DMS53 (cell line): Measurements from ENCODE around the gene KDM7A.
"Not testable (repeated sequence)": the region's sequence is repeated elsewhere in the genome, so short reads cannot be mapped to it uniquely, and the experiment has no call there.

Experiments used
- DNase-seq: peaks from one replicate; lab custom pipeline; 2025; lab: John Stamatoyannopoulos, UW

The KDM7A gene

DNA sequence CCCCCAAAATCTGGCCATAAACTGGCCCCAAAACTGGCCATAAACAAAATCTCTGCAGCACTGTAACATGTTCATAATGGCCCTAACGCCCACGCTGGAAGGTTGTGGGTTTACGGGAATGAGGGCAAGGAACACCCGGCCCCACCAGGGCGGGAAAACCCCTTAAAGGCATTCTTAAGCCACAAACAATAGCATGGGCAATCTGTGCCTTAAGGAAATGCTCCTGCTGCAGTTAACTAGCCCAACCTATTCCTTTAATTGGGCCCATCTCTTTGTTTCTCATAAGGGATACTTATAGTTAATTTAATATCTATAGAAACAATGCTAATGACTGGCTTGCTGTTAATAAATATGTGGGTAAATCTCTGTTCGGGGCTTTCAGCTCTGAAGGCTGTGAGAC, 26.2 kb upstream of the KDM7A start:
- DNase-seq = not testable (repeated sequence)

DNA sequence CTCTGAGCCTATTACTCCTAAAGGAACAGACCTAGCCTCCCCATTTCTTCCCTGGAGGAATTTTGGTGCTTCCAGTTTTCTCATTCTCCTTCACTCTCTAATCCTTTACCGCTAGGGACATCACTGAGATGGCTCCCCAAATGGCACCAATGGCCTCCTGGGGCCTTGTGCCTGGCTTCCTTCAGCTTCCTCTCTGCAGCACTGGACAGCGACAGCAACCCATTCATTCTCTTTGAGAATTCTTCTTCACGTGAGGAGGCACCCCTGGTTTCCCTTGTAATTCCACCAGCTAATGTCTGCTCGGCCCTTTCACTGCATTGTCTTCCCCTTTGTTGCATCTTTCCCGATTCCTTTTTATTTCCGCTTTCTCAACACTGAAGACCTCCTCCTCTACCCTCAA, 24.6 kb upstream of the KDM7A start:
- no peak for DNase-seq

DNA sequence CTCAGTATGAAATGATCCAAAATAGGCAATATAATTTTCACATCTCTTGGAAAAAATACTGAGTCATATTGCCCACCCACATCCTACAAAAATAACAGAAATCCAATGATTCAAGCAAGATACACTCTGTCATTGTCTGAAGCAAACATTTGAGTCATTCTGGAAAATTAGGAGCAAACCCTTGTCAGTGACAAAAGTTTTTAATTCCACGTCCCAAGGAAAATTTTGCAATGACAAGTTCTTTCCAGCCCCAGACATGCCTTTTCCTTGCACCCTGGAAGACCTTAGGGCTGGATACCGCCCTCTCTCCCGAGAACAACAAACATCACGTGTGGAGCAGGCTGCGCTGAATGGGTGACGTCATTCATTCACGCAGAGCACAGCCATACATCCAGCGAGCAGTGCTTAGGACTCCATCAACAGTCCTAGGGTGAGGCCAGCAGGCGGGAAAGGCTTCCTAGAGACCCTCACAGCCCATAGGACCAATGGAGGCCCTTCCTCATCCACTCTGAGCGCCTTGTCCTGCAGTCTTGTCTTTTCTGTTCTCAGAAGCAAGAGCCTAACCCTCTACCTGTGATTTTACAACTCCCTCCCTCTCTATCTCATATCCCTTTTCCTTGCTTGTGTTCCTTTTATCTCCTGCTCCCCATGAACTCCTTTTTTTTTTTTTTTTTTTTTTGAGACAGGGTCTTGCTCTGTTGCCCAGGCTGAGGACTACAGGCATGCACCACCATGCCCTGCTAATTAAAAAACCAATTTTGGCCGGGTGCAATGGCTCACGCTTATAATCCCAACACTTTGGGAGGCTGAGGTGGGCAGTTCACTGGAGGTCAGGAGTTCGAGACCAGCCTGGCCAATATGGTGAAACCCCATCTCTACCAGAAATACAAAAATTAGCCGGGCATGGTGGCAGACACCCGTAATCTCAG, 23.5 kb upstream of the KDM7A start:
- DNase-seq = peak; percentile 94

DNA sequence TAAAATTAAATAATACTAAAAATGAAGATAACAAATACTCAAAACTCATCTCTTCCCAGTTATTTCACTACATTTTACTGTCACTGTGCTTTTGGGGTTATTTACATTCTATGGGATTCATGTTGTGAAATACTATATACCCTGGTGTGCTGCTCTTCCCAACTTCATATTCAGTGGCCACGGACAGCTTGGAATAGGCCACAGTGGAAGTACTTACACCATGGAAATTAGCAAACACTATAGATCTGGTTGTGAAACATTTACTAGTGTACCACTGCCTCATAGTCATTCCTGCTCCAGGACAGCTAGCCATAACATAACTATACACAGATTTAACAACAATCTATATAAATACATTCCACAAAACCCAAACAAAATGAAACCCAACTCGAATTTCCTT, 21.2 kb upstream of the KDM7A start:
- no peak for DNase-seq

DNA sequence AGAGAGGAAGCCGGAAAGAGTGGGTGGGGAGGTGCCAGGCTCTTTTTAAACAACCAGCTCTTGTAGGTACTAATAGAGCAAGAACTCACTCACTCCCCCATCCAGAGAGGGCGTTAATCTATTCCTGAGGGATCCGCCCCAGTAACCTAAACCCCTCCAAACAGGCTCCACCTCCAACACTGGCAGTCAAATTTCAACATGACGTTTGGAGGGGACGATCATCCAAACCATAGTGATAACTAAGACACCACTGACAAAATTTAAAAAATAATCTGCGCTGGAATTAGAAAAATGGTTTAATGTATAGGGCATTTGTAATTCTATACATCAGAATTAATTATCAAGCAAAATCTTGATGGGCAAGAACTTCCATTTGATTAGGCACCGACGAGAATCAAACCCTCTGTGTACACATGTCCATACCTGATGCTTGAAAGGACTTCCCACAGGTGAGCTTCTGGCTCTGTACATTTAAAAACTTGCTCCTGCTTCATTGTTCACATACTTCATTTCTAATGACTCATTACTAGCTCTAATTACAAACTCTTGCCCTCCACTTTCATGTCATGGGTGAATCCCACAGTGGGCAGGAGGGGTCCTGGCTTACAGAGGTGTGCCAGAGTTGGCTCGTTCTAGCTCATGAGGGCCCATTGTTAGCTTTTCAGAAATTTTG, 20.6 kb upstream of the KDM7A start:
- no peak for DNase-seq

DNA sequence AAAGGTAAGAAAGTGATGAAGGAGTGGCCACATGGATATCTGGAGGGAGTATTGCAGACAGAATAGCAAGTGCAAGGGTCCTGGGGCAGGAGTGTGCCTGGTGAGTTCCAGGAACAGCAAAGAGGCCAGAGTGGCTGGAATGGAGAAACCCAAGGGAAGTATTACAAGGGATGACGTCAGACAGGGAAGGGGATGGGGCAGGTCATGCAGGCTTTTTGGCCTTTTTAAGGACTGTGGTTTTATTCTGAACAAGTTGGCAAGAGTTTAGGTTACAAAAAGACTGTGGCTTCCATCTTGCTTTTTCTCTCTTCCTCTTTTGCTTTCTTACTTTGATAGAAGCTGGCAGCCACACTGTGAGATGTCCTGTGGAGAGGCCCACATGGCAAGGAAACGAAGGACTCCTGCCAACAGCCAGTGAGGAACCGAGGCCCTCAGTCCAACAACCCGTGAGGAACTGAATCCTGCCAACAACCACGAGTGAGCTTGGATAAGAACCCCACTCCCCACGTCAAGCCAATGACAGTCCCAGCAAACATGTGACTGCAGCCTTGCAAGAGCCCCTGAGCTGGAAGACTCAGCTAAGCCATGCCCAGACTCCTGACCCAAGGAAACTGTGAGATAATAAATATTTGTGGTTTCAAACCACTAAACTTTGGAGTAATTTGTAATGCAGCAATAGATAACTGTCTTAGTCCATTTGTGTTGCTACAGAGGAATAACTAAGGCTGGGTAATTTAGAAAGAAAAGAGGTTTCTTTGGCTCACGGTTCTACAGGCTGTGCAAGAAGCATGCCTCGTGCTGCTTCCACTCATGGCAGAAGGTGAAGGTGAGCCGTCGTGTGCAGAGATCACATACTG, 19.8 kb upstream of the KDM7A start:
- DNase-seq = no peak

DNA sequence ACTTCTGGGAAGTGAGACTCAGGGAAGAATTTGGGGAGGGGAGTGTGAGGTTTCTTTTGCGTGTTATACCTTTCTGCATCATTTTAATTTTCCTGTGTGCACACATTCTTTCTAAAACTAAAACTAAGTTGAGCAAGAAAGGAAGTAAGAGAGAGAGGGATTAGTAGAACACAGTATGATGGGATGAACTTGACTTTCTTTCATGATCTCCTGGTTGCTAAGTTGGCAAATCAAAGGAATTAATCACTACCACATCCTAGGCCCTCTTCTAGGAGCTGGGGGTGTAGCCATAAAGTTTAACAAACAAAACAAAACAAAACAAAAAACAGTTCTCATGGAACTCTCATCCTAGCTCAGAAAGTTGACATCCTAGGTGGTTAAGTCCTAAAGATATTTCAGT, 19.1 kb upstream of the KDM7A start:
- DNase-seq = no peak

DNA sequence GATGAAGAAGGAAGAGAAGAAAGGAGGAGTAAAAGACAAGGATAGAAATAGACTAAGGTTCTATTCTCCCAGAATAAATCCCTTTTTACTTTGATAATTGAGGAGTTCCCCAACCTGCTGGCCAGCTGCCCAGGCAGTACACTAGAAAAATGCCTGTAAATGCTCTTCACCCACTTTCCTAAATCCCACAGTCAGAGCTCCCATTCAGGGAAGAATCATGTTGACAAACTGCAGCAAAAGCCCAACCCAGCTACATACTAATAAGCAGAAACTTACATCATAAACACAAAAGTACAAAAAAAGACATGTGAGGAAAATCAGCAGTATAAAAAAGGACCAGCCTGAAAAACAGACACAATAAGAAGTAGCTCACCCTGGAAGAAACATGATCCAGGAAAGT, 15.8 kb upstream of the KDM7A start:
- DNase-seq = no peak

DNA sequence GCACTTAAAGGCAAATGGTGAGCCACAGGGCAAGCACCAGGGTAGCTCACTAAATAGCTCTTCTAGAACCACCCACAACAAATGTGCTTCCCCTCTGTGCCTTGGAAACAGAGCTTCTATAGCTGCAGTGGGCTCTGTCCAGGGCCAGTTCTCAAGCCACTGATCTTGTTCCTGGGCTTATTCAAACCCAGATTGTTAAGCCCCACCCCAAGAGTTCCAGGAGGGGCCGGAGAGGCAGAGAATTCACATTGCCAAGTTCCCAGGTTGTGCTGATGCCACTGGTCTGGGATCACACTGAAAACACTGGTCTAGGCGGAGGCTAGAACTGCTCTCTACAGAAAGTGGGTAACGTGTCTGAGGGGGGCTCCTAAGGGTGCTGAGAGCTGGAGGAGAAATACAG, 15.4 kb upstream of the KDM7A start:
- no peak for DNase-seq

DNA sequence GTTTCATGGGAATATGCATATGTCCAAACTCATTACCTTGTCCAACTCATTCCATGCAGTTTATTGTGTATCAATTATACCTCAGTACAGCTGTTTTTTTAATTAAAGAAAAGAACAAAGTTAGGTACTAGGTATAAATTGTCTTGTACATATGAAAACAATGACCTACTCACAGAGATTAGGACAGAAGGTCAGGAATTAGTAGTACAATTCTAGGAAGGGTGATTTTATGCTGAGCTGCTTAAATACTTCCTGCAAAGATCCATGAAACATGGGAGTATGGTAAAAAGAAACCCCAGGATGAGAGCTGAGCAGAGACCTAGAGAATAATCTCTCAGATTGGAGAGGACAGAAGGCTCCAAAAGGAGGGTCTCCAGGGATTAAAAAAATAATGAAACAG, 13.8 kb upstream of the KDM7A start:
- DNase-seq = no peak

DNA sequence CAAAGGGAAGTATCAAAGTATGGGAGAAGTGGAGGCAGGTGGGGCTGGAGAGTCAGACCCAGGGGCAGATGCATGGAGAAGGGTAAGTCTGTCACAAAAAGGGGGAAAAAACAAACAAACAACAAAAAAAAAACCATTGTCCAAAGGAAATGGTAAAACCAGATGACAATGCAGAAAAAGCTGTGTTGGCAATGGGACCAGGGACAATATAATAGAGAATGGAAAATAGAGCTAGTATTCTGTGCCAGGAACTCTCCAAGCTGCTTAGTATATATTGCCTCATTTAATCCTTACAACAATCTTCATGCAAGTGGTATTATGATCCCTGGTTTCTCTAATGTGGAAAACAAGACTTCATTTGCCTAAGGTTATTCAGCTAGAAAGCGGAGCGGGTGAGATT, 13.1 kb upstream of the KDM7A start:
- DNase-seq = no peak

DNA sequence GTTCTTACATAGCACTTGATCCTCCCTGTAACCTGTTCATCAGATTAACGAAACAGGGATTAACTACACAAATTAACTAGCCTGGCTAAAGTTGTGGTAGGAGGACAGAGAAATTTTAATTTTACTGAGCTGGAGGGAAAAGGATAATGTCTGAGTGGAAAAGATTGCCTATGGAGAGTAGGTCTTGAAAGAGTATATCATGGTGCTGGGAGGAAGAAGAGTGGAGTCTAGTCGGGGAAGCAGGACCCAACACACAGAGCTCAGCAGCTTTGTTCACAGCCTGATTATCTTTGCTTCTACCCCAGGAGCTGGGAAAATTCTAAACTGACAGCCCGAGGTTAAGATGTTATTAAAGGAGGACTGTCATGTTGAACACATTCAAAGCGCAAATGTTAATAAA, 6.1 kb upstream of the KDM7A start:
- no peak for DNase-seq

DNA sequence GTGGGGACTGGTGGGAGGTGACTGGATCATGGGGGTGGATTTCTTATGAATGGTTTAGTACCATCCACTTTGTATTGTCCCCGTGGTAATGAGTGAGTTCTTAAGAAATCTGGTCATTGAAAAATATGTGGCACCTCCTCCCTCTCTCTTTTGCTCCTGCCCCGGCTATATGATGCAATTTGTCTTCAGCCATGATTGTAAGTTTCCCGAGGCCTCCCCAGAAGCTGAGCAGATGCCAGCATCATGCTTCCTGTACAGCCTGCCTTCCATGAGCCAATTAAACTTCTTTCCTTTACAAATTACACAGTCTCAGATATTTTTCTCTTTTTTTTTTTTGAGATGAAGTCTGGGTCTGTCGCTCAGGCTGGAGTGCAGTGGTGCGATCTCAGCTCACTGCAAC, 2.6 kb upstream of the KDM7A start:
- no peak for DNase-seq

DNA sequence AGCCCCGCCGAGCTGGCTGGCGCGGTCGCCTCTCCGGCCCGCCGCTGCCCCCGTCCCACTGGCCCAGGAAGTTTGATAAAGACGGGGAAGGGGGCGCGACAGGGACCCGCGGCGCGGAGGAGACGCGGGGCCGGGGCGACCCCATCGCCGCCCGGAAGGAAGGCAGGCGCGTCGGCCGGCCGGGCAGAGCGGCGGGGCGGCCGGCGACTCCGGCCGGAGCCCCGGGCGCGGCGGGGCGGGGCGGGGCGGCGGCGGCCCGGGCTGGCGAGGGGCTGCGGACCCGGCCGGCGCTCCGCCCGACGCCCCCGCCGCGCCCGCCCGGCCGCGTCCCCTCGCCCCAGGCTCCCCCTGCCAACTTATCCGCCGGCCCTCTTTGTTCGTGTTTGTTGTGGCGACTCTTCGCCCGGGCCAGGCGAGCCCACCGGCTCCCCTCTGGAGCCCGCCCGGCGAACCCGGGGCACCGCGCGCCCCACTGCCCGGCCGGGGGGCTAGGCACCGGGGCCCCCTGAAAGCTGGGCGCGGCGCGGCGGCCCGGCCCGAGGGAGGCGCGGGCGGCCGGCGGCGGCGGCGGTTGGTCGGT, 571 bp downstream of the KDM7A start:
- peak; percentile 65 for DNase-seq

DNA sequence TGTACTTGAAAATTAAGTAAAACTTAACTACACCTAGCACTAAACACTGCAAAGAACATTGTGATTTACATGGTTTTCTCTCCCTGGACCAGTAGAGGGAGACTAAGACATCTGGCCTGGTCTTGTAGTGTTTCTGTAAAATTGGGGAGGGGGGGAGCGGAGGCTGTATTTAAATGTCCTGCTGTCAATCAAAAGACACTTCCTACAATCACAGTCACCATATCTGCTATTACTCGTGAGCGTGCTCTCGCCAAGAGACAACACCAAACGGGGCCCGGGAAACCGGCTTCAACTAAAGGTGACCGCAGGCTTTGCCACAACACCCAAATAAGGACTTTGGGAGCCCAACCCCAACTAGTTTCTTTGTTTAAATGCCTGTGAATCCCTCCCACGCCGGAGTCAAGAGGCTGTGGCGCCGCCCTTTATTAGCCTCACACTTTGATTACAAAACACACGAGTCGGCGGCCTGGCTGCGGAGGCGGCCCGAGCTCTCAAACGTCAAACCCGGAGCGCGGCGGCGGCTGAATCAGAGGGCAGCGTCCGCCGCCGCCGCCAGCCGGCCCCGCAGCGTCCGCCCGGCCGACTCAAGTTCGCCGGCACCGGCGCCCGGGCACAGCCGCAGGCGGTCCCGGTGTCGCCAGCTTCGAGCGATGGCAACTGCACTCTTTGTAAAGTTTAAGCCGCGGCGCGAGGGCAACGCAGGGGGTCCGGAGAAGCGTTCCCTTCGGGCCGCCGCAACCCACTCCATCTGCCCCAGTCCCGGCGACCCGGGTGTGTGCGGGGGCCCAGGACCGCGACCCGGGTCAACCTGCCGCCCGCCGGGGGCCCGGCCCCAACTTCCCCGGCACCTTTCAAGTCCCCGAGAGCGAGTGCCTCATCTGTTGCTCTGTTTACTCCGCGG, 1.3 kb downstream of the KDM7A start:
- peak; percentile 99 for DNase-seq

DNA sequence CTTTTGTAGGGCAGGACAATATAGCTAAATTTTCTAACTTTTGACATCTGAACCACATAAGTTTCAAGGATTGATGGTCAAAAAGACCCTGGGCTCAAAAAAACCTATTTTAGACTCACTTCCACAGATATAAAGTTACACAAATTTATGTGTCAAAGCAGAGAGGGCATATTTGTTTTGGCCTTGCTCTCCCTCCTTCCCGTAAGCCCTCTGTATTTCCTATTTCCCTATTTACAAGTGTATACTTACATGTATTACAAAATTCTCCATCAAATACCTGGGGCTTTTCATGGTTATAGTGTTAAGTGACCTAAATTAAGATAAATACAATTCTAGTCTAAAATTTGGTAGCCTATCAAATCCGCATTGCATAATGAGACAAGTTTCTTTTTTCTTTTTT, 2.6 kb downstream of the KDM7A start:
- DNase-seq = no peak

DNA sequence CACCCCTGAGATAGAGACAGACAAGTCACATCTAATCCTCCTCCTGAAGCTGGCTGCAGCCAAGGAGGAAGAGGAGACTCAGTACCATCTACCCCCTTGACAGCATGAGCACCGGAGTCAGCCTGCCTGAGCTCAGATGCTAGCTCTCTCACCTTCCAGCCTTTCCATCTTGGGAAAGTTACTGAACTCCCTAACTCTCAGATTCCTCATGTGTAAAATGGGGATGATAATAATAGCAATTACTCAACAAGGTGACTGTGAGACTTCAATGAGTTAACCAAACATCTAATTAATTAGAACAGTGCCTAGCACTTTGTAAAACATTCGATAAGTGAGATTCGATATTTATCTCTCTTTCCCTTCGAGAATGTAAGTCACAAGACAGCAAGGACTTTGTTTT, 6.4 kb downstream of the KDM7A start:
- no peak for DNase-seq

DNA sequence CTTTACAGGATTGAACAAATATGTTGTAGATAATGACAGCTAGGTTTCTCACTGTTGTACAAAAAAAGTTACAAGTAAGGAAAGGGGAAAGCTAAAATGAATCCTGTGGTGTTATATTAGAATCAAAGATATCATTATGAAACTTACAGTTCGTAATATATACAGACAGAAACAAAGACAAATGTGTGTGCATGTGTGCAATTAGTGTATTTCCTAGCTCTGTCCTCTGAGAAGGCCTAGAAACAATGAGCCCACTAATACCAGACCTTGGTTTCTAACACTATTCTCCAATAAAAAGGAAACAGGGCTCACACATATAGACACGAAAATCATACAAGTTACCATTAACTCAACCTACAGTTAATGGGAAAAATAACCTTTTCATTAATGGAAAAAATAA, 8.0 kb downstream of the KDM7A start:
- no peak for DNase-seq

DNA sequence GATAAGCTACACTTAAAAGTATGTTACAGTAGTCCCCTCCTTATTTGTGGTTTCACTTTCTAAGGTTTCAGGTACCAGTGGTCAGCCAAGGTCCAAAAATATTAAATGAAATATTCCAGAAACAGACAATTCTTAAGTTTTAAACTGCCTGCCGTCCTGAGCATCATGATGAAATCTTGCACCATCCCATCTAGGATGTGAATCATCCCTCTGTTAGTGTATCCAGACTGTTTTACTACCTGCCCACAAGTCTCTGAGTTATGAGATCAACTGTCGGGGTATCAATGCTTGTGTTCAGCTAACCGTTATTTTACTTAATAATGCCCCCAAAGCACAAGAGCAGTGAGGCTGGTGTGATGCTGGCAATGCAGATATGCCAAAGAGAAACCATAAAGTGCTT, 11.4 kb downstream of the KDM7A start:
- DNase-seq = no peak

DNA sequence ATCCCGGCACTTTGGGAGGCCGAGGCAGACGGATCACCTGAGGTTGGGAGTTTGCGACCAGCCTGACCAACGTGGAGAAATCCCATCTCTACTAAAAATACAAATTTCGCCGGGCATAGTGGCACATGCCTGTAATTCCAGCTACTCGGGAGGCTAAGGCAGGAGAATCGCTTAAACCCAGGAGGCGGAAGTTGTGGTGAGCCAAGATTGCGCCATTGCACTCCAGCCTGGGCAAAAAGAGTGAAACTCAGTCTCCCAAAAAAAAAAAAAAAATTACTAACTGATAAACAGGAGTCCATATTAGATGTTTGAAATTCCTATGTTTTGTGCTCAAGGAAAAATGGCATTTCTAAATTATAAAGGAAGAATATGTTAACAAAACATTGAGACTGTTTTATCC, 14.7 kb downstream of the KDM7A start:
- not testable (repeated sequence) for DNase-seq

DNA sequence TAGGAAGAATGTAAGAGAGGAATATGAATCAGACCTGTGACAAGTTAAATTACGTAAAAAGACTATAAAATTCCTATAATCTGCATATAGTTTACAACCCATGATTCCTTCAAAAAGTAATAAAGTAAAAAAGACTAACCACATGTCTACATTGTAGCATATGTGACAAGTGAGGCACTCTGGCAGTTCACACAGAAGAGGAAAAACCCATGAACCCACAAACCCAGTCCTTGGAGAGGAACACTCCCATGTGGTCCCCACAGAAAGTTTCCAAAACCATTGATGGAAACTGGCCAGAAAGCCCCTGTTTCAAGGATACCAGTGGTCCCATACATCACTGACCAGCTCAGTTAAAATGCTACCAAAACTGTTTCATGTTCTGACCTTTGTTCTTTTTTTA, 15.7 kb downstream of the KDM7A start:
- no peak for DNase-seq
